ENCODE data around the gene DLGAP3.

The DLGAP3 gene

GRCh38 chr1:34864759-34865158, 64.7 kb downstream of the DLGAP3 start:
- FAIRE-seq = no peak

DNA sequence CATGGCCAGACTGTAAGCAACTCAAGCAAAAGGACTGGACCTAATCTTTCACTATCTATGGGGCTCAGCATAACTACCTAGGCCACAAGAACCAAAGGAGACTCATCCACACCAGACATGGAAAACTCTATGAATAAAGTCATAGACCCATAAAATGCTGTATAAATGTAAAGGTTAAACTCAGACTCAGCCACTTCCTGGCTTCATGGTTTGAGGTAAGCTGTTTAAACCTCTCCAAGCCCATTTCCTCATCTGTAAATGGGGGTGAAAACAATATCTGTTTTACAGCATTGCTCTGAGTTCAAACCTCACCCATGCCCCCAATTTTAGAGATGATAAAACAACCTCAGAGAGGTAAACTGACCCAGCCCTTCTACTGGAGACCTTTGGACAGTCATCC, 65.9 kb downstream of the DLGAP3 start:
- no peak for FAIRE-seq

DNA sequence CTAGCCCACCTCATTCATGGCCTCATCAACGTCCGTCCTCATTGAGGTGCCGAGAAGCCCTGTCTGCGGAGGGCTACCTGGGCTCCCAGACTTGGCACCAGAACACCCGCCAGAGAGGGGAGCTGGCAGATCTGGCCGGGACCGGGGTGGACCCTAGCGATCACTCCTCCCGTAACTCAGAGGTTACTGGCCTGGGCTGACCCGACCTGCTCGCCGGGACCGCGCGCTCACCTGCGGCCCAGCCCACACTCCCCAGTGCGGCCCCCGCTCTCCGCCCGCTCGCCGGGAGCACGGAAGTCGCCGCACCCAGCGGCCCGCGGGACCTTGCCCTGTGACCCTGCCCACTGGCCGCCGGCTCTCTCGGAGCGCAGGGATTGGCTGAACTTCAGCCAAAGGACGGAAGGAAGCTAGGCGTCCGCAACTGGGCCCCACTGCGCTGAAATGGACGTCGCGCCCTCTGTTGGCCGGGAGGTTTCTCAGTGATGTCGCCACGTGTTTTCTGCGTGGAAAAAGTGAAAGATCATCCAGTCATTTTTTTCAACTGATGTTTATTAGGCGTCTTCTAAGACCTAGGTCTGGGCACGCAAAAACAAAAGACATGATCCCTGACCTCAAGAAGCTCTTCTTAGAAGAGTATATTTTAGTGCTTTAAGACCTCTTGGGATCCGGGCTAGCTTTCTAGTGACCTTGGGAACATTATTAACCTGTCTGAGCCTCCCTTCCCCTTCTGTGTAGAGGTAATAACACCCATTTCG, 69.8 kb downstream of the DLGAP3 start, which contains the start of gene SMIM12:
Gene SMIM12 (minus strand): TSS at position 304 of the 755 bp plus-strand sequence. CDS start 3,772 bp downstream, outside the sequence.
- peak; percentile 70 for FAIRE-seq

- FAIRE-seq = no peak
These were observed 70.5 kb downstream of the DLGAP3 start for GRCh38 chr1:34858901-34859445.

DNA sequence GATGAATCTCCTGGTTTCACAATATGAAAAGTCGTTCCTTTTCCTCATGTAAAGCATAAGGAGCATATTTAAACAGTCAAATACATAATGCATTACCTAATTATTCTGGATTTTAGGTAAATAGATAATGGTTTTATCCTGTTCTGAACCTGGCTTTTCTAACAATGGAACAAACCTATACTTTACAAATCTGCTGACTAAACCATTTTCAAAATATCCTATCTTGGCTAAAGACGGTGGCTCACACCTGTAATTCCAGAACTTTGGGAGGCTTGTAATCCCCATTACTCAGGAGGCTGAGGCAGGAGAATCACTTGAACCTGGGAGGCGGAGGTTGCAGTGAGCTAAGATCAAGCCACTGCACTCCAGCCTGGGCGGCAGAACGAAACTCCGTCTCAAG, 72.8 kb downstream of the DLGAP3 start:
- no peak for FAIRE-seq

- FAIRE-seq = peak; percentile 92
These were observed 76.7 kb downstream of the DLGAP3 start for GRCh38 chr1:34852677-34853217.

- no peak for FAIRE-seq
These were observed 77.9 kb downstream of the DLGAP3 start for GRCh38 chr1:34851431-34852105.

DNA sequence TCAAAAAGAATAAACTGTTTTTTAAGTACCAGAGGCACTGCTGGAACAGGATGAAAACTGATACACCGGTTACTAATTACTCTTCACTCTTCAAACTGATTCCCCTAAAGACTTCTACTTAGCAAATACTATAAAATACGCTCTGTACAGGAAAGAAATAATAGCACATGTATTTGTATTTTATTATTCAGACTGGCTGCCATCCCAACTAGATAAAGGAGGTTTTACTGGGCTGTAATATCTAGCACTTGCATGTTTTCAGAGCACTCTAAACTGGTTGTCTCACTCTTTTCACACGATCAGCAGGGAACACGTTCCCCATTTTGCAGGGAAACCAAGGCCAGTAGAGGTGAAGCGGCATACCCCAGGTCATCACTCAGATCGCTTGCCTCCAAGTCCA, 79.1 kb downstream of the DLGAP3 start:
- FAIRE-seq = no peak

- FAIRE-seq = no peak
These were observed 82.4 kb downstream of the DLGAP3 start for GRCh38 chr1:34847094-34847493.

- FAIRE-seq = no peak
These were observed 83.2 kb downstream of the DLGAP3 start for GRCh38 chr1:34846265-34846664.

GRCh38 chr1:34845131-34845901, 84.1 kb downstream of the DLGAP3 start:
- FAIRE-seq = no peak

GRCh38 chr1:34844252-34844634, 85.2 kb downstream of the DLGAP3 start:
- no peak for FAIRE-seq

GRCh38 chr1:34843392-34844251, 85.8 kb downstream of the DLGAP3 start:
- FAIRE-seq = no peak

GRCh38 chr1:34842952-34843371, 86.5 kb downstream of the DLGAP3 start:
- FAIRE-seq = no peak

DNA sequence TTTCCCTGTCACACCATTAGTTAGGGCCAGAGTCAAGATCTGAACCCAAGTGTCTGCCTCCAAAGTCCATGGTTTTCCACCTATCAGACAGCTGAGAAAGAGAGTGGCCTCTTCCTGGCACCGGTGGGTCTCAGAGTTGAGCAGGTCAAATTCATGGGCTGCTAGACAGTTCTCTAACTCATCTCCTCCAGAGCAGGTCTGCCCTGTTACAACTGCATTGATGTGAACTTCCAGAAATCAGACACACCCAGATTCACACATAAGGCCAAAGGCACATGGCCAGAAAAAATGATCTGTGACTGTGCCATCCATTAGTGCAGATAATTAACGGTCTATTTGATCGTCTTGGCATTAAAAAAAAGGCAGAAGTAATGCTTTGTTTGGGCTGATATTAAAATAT, 87.4 kb downstream of the DLGAP3 start:
- FAIRE-seq = no peak

GRCh38 chr1:34840426-34840825, 89.0 kb downstream of the DLGAP3 start:
- no peak for FAIRE-seq

- FAIRE-seq = no peak
These were observed 89.7 kb downstream of the DLGAP3 start for GRCh38 chr1:34839526-34840305.

- no peak for FAIRE-seq
These were observed 95.7 kb downstream of the DLGAP3 start for GRCh38 chr1:34833711-34834110.

- no peak for FAIRE-seq
These were observed 97.7 kb downstream of the DLGAP3 start for GRCh38 chr1:34831721-34832246.

GRCh38 chr1:34829250-34829649, 100.2 kb downstream of the DLGAP3 start:
- no peak for FAIRE-seq

DNA sequence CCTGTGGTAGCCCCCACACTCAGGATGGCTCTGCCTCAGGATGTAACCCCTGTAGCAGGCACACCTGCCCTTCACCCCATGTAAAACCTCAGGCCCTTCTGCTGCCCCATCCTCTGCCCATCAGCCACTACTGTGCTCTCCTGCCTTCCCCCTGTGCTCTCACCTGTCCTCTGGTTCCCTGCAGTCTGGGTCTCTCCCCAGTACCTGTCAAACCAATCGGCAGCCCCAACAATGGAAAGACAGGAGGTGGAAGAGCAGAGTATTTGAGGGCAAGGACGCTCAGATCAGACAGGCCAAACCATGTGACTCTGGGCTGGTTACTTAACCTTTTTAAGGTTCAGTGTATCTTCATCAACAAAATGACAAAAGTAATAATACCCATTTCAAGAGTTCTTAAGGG, 100.8 kb downstream of the DLGAP3 start:
- FAIRE-seq = no peak

Measured in TTC549 (cell line).